Measurements from ENCODE around the gene CNOT6. TPM values are rescaled to one million over a fixed set of nuclear protein-coding genes. Genes with fewer than 3 reads are reported as not detected.

Gene CNOT6
- total and polyA plus RNA-seq, 10 of the 15 experiments (the other 5 are each of a cell fraction or from before 2014, with no cell fraction given): 3.8 to 22.1 (median 12.1) TPM

GRCh38 chr5:180619563-180619915, 125.4 kb downstream of the CNOT6 start:
- CTCF ChIA-PET: no interaction called here
- ATAC-seq (no peak), DNase-seq (ENCODE audit: low read depth, low spot score) (no peak), FAIRE-seq (no peak)
- H3K36me3 ChIP-seq (ENCODE audit: control insufficient read depth in 2 of 2, insufficient read depth in 2 of 2, low read length in 1 of 2): no peaks in the 10 kb centered on the region
- H3K79me2 ChIP-seq (ENCODE audit: control insufficient read depth, insufficient read depth, low read length): no peaks in the 10 kb centered on the region
- H3K4me3 ChIP-seq: no peak overlapping the region
- no peak overlapping the region for H3K4me2 ChIP-seq (ENCODE audit: control insufficient read depth, insufficient read depth)
- POLR2A ChIA-PET: no interaction called here
- TF ChIP-seq TCF3 (IDR thresholded peaks at IDR 0.05; ENCODE audit: borderline replicate concordance, insufficient read depth, low read depth, low read length) (no peak), YY1 (IDR thresholded peaks at IDR 0.05; ENCODE audit: low read depth, low read length) (no peak), CHD2 (IDR thresholded peaks at IDR 0.05; ENCODE audit: borderline replicate concordance, low read depth, low read length) (no peak), RELA (IDR thresholded peaks at IDR 0.05; ENCODE audit: borderline replicate concordance, partially characterized antibody) (no peak), IRF3 (IDR thresholded peaks at IDR 0.05) (no peak), PAX8 (IDR thresholded peaks at IDR 0.05) (no peak), BCL11A (IDR thresholded peaks at IDR 0.05; ENCODE audit: low read depth, low read length) (no peak)
- no peak overlapping the region for H3K9ac ChIP-seq (ENCODE audit: control insufficient read depth, insufficient read depth, low read length)
- H3K9me3 ChIP-seq (replicated peaks; ENCODE audit: control insufficient read depth, insufficient read depth, low read length): no peaks in the 10 kb centered on the region
- no peaks in the 10 kb centered on the region for H3K4me1 ChIP-seq (ENCODE audit: control insufficient read depth, insufficient read depth, low read length)
- SMC1A ChIA-PET (ENCODE audit: uncharacterized antibody, unreplicated experiment): no interaction called here
- in situ Hi-C loops (cut with MboI): no loop called here
- no TSS peak for BruUV-seq (replicated peaks)
- H3K27me3 ChIP-seq (replicated peaks in 1 of 2; ENCODE audit: control insufficient read depth in 2 of 2, insufficient read depth in 2 of 2, low read length in 1 of 2): no peaks in the 10 kb centered on the region
- H4K20me1 ChIP-seq (ENCODE audit: control insufficient read depth, insufficient read depth): no peaks in the 10 kb centered on the region
- RAD21 ChIA-PET (ENCODE audit: unreplicated experiment): no interaction called here
- intact Hi-C loops (cut with micrococcal nuclease; ENCODE audit: unreplicated experiment): no loop called here
- no peak overlapping the region for H3K27ac ChIP-seq (ENCODE audit: control insufficient read depth, insufficient read depth)
- 74% methylated on average over 18 of the region's 22 CpGs for WGBS (ENCODE audit: insufficient coverage, insufficient replicate concordance, low lambda C conversion rate, missing lambda C conversion rate)
- no peak overlapping the region for H2AFZ ChIP-seq (ENCODE audit: control insufficient read depth, low read depth, low read length)

- Histone ChIP-seq H3K27me3 (replicated peaks in 1 of 2; ENCODE audit: control insufficient read depth in 2 of 2, insufficient read depth in 2 of 2, low read length in 1 of 2) (no peaks in the 10 kb centered on the region), H4K20me1 (ENCODE audit: control insufficient read depth, insufficient read depth) (no peaks in the 10 kb centered on the region), H3K4me3 (no peak overlapping the region), H3K36me3 (ENCODE audit: control insufficient read depth in 2 of 2, insufficient read depth in 2 of 2, low read length in 1 of 2) (no peaks in the 10 kb centered on the region), H3K9me3 (replicated peaks; ENCODE audit: control insufficient read depth, insufficient read depth, low read length) (no peaks in the 10 kb centered on the region), H3K4me1 (ENCODE audit: control insufficient read depth, insufficient read depth, low read length) (no peaks in the 10 kb centered on the region), H2AFZ (ENCODE audit: control insufficient read depth, low read depth, low read length) (no peak overlapping the region), H3K4me2 (ENCODE audit: control insufficient read depth, insufficient read depth) (no peak overlapping the region), H3K27ac (ENCODE audit: control insufficient read depth, insufficient read depth) (no peak overlapping the region), H3K79me2 (ENCODE audit: control insufficient read depth, insufficient read depth, low read length) (no peaks in the 10 kb centered on the region), H3K9ac (ENCODE audit: control insufficient read depth, insufficient read depth, low read length) (no peak overlapping the region)
- no peak for DNase-seq (ENCODE audit: low read depth, low spot score)
- intact Hi-C loops (cut with micrococcal nuclease; ENCODE audit: unreplicated experiment): no loop called here
- CTCF ChIA-PET: no interaction called here
- POLR2A ChIA-PET: no interaction called here
- RAD21 ChIA-PET (ENCODE audit: unreplicated experiment): no interaction called here
- ATAC-seq: no peak
- WGBS (ENCODE audit: insufficient coverage, insufficient replicate concordance, low lambda C conversion rate, missing lambda C conversion rate): 77% methylated on average over 14 of the region's 14 CpGs
- in situ Hi-C loops (cut with MboI): no loop called here
- SMC1A ChIA-PET (ENCODE audit: uncharacterized antibody, unreplicated experiment): no interaction called here
- BruUV-seq (replicated peaks): no TSS peak
- no peak for FAIRE-seq
- no peak for TF ChIP-seq ZNF592 (IDR thresholded peaks at IDR 0.05)
- TF ChIP-seq E2F4 (IDR thresholded peaks at IDR 0.05; ENCODE audit: low read depth, low read length): no peak
- no peak for TF ChIP-seq NRF1 (conservative IDR thresholded peaks at IDR 0.05; ENCODE audit: low read depth, low read length)
- TF ChIP-seq CREB1 (IDR thresholded peaks at IDR 0.05; ENCODE audit: low read depth): no peak
- no peak for TF ChIP-seq ESRRA (IDR thresholded peaks at IDR 0.05; ENCODE audit: low read length)
- TF ChIP-seq TARDBP (IDR thresholded peaks at IDR 0.05; ENCODE audit: borderline replicate concordance): no peak
- TF ChIP-seq RFX5 (IDR thresholded peaks at IDR 0.05; ENCODE audit: low read depth, low read length): no peak
- no peak for TF ChIP-seq SUZ12 (IDR thresholded peaks at IDR 0.05; ENCODE audit: unreplicated experiment)
Observed at GRCh38 chr5:180620014-180620413, 125.8 kb downstream of the CNOT6 start.

Measured in GM12878 (cell line).